SK-N-SH (cell line): ENCODE results near the gene RAB38.

Experiments
- CTCF ChIP-seq: fragments of 200-600 bp; sonication (generic); IDR thresholded peaks from 2 replicates; pipeline ENCODE4 v1.6.1; 2017; ENCODE audit warnings: antibody characterized with exemption, mild to moderate bottlenecking, moderate library complexity
- EP300 ChIP-seq, 2 experiments: IDR thresholded peaks; 2 replicates each; pipeline versions ENCODE4 v1.4.0 to v1.6.1; 2012; ENCODE audit warnings: borderline replicate concordance in 1 of 2, low read depth in 1 of 2, low read length in 1 of 2
- EZH2phosphoT487 ChIP-seq: fragments of 200-600 bp; sonication (generic); IDR thresholded peaks from 2 replicates; pipeline ENCODE4 v1.6.1; 2017; ENCODE audit warnings: low read depth, mixed run types, mild to moderate bottlenecking, antibody characterized with exemption, moderate library complexity, borderline replicate concordance
- MEF2A ChIP-seq: IDR thresholded peaks from 2 replicates; pipeline ENCODE4 v1.4.0; 2012; ENCODE audit warnings: low read depth, borderline replicate concordance
- NRF1 ChIP-seq: IDR thresholded peaks from 2 replicates; pipeline ENCODE4 v1.6.1; 2012; ENCODE audit warnings: low read depth, mild to moderate bottlenecking, low read length
- TCF12 ChIP-seq: IDR thresholded peaks from 2 replicates; pipeline ENCODE4 v1.4.0; 2012

- TF ChIP-seq EZH2phosphoT487 (no peak), NRF1 (no peak), EP300 (IDR thresholded peaks at IDR 0.05; ENCODE audit: borderline replicate concordance in 1 of 2, low read depth in 1 of 2, low read length in 1 of 2) (no peak), CTCF (no peak), TCF12 (no peak), MEF2A (no peak)
Measured at GRCh38 chr11:88089134-88089533, 86.1 kb downstream of the RAB38 start.
